GM18870 (cell line): ENCODE data around the gene OR52K2.
"Not testable (repeated sequence)": the region's sequence is repeated elsewhere in the genome, so short reads cannot be mapped to it uniquely, and the experiment has no call there.

Experiments
- ATAC-seq: cut with Tn5 transposase; IDR thresholded peaks from one replicate; pipeline ENCODE4 v1.9.1; 2021; ENCODE audit warnings: moderate library complexity; ENCODE audit not compliant: unreplicated experiment

Gene OR52K2

GRCh38 chr11:4479644-4480043, 30.5 kb downstream of the OR52K2 start:
- no peak for ATAC-seq

- ATAC-seq, result no peak
Observed at GRCh38 chr11:4480577-4481239, 31.6 kb downstream of the OR52K2 start.

GRCh38 chr11:4481240-4481582, 32.1 kb downstream of the OR52K2 start:
- no peak for ATAC-seq

- no peak for ATAC-seq
Observed at GRCh38 chr11:4482445-4482844, 33.4 kb downstream of the OR52K2 start, which contains the start of gene OR52K1. TSS of gene OR52K1 (plus strand) at chr11:4482646. CDS start at chr11:4488901, 6,255 bp downstream.

GRCh38 chr11:4484310-4484709, 35.2 kb downstream of the OR52K2 start:
- ATAC-seq, result no peak

GRCh38 chr11:4491405-4491804, 42.3 kb downstream of the OR52K2 start:
- ATAC-seq, result not testable (repeated sequence)

GRCh38 chr11:4491878-4492606, 42.9 kb downstream of the OR52K2 start:
- no peak for ATAC-seq

- ATAC-seq, result no peak
Observed at GRCh38 chr11:4493480-4493818, 44.4 kb downstream of the OR52K2 start.

GRCh38 chr11:4495487-4495886, 46.4 kb downstream of the OR52K2 start:
- no peak for ATAC-seq

- ATAC-seq, result no peak
Observed at GRCh38 chr11:4495986-4496385, 46.9 kb downstream of the OR52K2 start.

- ATAC-seq, result no peak
Observed at GRCh38 chr11:4496557-4497248, 47.6 kb downstream of the OR52K2 start.
